ENCODE results near the gene MTR.
"Not testable (repeated sequence)": the region's sequence is repeated elsewhere in the genome, so short reads cannot be mapped to it uniquely, and the experiment has no call there.

Gene MTR

DNA sequence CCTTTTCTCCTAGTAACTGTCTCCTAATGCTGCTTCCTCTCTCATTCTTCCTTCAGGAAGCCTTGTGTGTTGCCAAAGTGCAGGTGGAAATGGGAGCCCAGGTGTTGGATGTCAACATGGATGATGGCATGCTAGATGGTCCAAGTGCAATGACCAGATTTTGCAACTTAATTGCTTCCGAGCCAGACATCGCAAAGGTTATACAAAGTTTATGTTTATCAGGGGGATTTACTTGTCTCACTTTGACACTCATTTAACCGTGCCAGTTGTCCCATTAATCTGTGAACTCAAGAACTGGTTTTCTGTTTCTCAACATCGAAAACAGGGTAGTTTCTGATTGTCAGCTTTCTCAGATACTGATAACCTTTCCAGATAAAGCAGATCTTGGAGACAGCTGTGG is 40.4 kb downstream of the MTR start:
- DNase-seq: no peak

- no peak for DNase-seq
Measured at GRCh38 chr1:236836157-236836556, 41.1 kb downstream of the MTR start.

- no peak for DNase-seq
Measured at GRCh38 chr1:236837115-236837514, 42.0 kb downstream of the MTR start.

DNA sequence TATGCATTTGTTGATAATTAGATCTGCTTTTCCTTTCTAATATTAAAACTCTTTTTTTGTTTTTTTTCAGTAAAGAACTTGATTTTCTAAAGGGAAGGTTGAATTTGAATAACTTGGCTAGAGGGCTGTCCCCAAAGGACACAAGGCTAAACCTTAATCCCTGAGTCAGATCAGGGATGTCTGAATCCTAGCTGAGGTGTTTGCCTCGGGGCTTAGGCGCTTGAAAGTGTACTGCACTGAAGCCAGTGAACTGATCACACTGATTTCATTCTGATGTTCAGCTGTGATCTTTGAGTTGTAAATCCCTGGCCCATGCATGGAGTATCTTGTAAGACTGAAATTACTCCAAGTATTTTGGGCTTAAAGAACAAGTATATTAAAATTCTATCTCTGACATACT is 42.8 kb downstream of the MTR start:
- no peak for DNase-seq

GRCh38 chr1:236841341-236841740 is 46.2 kb downstream of the MTR start:
- DNase-seq: no peak

DNA sequence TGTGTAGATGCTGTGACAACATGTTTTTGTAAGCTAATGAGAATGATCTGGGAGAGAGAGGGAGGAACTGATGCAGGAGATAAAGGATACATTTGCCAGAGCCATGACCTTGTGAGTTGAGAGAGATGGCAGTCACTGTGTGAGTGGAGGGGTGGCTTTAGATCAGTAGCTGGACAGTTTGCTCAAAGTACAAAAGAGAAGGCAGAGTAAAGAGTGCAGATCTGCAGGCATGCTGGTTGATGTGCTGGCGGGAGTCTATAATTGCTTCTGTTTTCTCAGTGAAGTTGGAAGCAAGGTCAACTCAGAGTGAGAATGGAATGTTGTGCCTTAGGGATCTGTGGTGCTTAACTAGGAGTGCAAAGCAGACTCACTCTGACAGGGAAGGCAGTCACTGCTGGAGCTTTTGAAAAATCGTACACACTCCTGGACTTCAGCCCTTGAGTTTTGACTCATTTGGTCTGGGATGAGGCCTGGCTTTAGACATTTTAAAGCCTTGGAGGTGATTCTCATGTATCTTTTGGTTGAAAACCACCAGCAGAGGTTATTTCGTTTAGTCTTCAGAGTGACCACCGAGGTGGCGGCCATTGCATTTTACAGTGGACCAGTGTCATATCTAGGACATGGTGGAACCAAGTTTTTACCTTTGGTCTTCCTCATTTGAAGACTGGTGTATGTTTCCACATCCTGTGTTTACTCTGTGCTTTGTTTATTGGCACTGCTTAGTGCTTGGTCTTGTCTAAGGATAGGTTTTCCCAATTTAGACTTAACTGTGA is 49.6 kb downstream of the MTR start:
- DNase-seq: no peak

GRCh38 chr1:236845830-236846229 is 50.7 kb downstream of the MTR start:
- no peak for DNase-seq

- DNase-seq: no peak
Measured at GRCh38 chr1:236848274-236848923, 53.3 kb downstream of the MTR start.

- DNase-seq: no peak
Measured at GRCh38 chr1:236850077-236850979, 55.2 kb downstream of the MTR start.

- DNase-seq: no peak
Measured at GRCh38 chr1:236851871-236852270, 56.8 kb downstream of the MTR start.

DNA sequence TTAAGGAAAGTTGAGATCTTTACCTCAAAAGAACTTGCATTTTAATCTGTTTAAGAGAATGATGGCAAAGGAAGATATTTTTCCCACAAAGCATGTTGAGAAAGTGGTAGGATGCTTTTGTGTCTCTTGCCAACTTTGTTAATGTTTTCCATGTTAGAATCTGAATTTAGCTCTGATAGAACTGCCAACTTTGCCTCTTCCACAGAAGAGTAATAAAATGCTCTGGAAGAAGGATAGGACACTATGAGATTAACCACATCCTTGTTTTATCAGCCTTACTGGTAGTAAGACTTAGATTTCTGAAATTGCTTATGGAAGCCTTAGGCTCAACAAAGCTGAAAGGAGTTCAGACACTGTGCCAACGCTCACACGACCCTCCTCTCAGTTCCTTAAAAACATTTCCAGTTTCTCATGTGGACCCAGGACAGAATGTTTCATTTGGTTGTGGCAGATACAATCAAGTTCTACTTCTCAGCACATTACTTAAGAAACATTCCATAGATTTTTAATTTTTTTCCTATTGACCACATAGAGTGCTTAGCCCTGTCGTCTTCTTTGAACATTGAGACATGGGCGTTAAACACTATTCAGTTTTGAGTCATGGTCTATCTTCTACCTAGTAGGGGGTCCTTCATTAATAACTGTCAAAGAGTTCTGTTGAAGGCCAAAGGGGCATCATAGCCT is 59.0 kb downstream of the MTR start:
- DNase-seq: no peak

DNA sequence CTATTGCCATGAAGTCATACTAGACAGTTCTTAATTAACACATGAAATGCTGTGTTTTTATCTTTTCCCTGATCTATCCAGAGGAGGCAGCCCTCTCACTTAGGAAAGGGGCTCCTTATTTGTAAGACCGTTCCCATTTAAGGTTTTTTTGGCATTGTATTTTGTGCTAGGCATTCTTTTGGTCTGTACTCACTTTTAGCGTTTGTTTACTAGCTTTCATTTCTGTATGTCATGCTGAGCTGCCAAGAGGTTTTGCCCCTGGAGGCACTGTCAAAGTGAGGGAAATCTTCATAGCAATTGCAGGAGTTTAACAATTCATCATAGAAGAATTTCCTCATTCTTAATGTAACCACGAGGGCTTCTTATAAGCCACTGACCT is 59.5 kb downstream of the MTR start:
- DNase-seq: no peak

- DNase-seq: not testable (repeated sequence)
Measured at GRCh38 chr1:236856649-236857048, 61.6 kb downstream of the MTR start.

DNA sequence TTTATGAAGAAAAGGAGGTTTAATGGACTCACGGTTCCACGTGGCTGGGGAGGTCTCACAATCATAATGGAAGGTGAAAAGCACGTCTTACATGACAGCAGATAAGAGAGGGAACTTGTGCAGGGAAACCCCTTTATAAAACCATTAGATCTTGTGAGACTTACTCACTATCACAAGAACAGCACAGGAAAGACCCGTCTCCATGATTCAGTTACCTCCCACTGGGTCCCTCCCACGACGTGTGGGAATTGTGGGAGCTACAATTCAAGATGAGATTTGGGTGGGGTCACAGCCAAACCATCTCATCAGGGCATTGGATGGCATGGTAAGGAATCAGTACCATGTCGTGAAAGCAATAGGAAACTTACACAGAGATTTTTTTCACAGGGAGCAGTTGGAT is 63.1 kb downstream of the MTR start:
- DNase-seq: no peak

- no peak for DNase-seq
Measured at GRCh38 chr1:236860101-236860500, 65.0 kb downstream of the MTR start.

DNA sequence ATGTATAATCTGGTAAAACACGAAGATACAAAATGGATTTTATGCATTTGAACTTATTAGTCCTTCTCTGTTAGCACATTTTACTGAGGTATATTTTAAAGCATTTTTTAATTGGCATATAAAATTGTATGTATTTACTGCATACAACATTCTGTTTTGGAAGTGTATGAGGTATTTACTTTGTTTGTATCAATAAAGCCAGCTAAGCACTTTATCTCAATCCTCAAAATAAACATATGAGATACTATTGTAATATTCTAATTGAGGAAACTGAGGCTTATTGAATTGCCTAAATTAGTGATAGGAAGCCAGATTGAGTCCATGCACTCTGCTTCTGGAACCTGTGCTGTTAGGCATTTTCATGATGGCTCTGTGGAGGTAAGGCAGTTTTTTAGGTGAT is 65.6 kb downstream of the MTR start:
- no peak for DNase-seq

- DNase-seq: no peak
Measured at GRCh38 chr1:236861560-236862218, 66.6 kb downstream of the MTR start.

GRCh38 chr1:236862219-236862591 is 67.1 kb downstream of the MTR start:
- no peak for DNase-seq

DNA sequence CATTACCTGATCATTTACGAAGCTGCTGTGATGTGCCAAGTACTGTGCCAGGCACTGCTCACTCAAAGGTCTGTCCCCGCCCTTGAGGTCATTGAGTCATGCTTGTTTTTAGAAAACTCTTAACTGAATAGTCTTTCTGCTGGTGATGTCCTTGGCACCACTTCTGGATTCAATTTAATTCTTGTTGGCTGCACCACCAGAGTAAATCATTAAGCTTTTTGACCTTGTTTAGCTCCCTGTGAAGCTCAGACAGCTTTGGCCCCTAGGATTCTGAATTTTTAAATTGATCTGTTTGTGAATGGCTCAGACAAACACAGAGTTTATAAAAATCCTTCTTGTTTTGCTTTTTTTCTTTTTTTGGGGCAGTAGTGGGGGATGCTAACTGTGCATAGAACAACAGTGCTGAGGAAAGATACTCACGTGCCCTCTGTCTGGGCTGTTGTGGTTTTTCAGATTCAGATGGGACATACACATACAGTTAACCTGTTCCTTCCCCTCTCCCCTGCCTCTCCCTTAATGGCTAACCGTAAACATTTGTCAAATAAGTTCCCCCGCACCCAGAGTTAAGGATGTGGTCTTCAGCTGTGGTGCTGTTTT is 67.6 kb downstream of the MTR start:
- DNase-seq: no peak

DNA sequence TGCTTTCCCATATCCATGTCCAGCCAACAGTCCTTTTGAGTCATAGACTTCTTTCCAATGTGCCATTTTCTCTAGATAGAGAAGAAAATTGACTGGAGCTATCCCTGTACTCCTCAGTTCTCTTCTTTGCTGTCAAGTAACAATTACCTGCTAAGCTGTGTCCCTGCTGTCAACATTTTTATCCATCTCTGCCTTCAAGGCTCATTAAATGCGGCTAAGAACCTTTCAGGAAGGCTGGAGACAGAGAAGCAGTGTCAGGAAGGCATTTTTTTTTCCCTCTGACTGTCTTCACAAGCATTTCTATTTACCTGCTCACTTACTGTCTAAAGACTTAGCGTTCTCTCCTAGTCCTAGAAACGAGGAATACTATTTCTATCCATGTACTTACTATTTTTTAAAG is 69.1 kb downstream of the MTR start:
- DNase-seq: no peak

- DNase-seq: no peak
Measured at GRCh38 chr1:236864996-236865817, 70.1 kb downstream of the MTR start.

All from activated CD8-positive, alpha-beta memory T cell treated with anti-CD3 and anti-CD28 coated beads, Interleukin-2, amount 50 U/mL, for 4 hours (primary cell).